ENCODE data around the gene DOCK4.

The DOCK4 gene

DNA sequence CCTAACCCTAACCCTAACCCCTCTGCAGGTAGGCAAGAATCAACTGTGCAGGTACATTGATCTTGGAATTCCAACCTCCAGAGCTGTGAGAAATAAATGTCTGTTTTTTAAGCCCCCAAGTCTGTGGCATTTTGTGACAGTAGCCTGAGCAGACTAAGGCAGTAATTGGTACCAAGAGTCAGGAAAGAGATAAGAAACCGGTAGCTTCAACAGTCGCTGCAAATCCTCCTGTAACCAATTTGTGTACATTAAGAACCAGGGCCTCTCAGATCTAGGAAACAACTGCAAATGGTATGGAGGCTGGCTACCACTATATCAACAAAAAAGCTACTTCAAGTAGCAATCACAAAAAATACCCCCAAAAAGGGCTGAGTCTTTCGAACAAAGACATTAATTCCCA lies 67.3 kb downstream of the DOCK4 start:
- Mint-ChIP-seq H3K4me1 (peaks cover 19% of the 10 kb centered on the region), H3K9me3 (no peaks in the 10 kb centered on the region), H3K27ac (no peak overlapping the region), H3K27me3 (ENCODE audit: low read depth) (no peaks in the 10 kb centered on the region), H3K4me3 (no peak overlapping the region), H3K36me3 (ENCODE audit: low read depth) (no peaks in the 10 kb centered on the region)
- TF ChIP-seq, protein P1, sequence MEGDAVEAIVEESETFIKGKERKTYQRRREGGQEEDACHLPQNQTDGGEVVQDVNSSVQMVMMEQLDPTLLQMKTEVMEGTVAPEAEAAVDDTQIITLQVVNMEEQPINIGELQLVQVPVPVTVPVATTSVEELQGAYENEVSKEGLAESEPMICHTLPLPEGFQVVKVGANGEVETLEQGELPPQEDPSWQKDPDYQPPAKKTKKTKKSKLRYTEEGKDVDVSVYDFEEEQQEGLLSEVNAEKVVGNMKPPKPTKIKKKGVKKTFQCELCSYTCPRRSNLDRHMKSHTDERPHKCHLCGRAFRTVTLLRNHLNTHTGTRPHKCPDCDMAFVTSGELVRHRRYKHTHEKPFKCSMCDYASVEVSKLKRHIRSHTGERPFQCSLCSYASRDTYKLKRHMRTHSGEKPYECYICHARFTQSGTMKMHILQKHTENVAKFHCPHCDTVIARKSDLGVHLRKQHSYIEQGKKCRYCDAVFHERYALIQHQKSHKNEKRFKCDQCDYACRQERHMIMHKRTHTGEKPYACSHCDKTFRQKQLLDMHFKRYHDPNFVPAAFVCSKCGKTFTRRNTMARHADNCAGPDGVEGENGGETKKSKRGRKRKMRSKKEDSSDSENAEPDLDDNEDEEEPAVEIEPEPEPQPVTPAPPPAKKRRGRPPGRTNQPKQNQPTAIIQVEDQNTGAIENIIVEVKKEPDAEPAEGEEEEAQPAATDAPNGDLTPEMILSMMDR (IDR thresholded peaks at IDR 0.05; ENCODE audit: unreplicated experiment in 3 of 3), result no peak

DNA sequence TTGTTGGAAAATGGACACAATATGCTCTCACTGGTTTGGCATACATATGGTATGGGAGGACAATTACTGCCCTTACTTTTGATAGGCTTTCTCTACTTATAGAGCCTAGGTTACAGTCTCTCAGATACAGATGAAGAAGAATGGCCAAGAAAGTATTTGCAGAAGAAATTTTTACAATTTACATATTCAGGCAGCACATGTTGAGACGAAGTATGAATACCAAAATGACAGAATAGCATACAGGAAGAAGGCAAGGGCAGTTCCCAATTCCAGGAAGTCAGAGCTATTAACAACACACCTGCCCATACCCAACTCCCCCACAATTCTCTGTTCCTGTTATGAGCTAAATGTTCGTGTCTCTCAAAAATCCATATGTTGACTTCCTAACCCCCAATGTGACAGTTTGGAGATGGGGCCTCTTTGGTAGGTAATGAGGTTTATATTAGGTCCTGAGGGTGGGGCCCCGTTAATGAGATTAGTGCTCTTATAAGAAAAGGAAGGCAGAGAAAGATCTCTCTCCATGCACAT lies 67.8 kb downstream of the DOCK4 start:
- Mint-ChIP-seq H3K27me3 (ENCODE audit: low read depth) (no peaks in the 10 kb centered on the region), H3K4me3 (no peak overlapping the region), H3K4me1 (peaks cover 13% of the 10 kb centered on the region), H3K27ac (no peak overlapping the region), H3K9me3 (no peaks in the 10 kb centered on the region), H3K36me3 (ENCODE audit: low read depth) (no peaks in the 10 kb centered on the region)
- TF ChIP-seq, protein P1 (IDR thresholded peaks at IDR 0.05; ENCODE audit: unreplicated experiment in 3 of 3), result no peak

DNA sequence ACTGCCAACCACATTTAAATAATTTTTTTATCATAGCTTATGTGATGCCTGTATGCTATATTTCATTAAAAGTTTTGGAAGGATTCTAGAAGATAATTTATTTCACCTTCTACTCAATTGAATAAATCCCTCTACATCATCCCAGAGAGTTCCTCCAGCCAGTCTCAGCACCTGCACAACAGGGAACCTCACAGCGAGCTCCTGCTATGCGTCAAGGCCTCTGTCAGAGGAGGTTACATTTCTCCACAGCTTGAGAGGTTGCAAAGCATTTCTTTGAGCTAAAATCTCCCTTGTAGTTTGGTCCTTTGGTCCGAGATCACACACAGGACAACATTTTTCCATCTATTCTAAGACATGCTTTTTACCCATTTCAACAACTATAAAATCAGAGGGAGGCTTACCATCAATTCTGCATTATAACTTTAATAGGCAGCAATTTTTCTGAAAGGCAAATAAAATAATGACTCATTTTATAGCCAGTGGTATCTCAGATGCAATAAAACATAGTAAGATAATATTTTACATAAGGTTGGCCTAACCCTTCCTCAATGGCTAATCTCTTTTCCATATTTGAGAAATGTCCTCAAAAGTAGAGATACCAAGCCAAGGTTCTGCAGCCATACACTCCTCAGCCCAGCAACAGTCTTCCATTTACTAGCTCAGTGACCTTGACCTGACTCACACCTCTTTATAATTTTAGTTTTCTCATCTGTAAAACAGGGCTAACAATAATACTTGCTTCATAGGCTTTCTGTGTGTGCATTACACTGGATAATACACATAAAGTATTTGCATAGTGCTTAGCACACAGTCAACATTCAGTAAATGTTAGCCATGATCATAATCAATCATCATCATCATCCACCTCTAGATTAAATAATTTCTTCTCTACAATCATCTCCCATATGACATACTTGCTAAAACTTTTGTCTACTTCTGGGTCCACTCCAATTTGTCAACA lies 68.8 kb downstream of the DOCK4 start:
- Mint-ChIP-seq H3K27ac (no peak overlapping the region), H3K4me1 (peaks cover 9% of the 10 kb centered on the region)

DNA sequence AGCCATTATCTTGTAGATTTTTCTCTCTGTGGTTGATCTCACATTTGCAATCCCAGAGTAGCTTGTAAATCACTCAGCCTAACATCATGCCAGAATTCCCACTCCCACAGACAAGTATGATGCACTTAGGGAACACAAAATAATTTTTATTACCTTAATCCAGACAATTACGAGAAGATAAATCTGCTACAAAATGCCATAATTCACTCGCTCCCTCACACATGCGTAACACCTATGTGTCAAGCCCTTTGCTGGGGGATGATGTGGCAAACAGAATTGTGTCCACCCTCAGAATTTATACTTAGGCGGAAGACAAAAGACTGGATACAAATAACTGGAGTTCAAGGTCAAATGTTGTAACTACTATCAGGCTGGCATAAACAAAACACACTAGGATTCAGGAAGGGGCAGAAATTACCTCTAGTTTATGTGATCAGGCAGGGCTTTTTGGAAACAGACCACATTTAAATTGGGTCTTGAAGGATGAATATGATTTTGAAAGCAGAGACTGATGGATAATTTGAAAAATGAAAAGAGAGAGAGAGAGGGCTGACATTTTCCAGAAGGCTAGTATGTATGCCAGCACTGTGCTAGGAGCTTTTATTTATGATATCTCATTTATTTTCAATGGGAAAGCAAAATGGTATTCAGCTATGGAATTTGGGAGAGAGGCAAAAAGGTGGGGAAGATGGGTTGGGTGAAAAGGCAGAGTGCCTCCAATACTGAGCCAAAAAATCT lies 69.8 kb downstream of the DOCK4 start:
- Mint-ChIP-seq H3K4me1 (peaks cover 19% of the 10 kb centered on the region), H3K27ac (no peak overlapping the region), H3K4me3 (no peak overlapping the region), H3K27me3 (ENCODE audit: low read depth) (no peaks in the 10 kb centered on the region), H3K9me3 (no peaks in the 10 kb centered on the region), H3K36me3 (ENCODE audit: low read depth) (no peaks in the 10 kb centered on the region)
- TF ChIP-seq, protein P1 (IDR thresholded peaks at IDR 0.05; ENCODE audit: unreplicated experiment in 3 of 3), result no peak

More for the DNA sequence above, 68.8 kb downstream of the DOCK4 start:
- H3K27me3 Mint-ChIP-seq (ENCODE audit: low read depth), result no peaks in the 10 kb centered on the region
- no peaks in the 10 kb centered on the region for H3K9me3 Mint-ChIP-seq
- no peak overlapping the region for H3K4me3 Mint-ChIP-seq
- H3K36me3 Mint-ChIP-seq (ENCODE audit: low read depth), result no peaks in the 10 kb centered on the region
- TF ChIP-seq, protein P1 (IDR thresholded peaks at IDR 0.05; ENCODE audit: unreplicated experiment in 3 of 3), result no peak

DNA sequence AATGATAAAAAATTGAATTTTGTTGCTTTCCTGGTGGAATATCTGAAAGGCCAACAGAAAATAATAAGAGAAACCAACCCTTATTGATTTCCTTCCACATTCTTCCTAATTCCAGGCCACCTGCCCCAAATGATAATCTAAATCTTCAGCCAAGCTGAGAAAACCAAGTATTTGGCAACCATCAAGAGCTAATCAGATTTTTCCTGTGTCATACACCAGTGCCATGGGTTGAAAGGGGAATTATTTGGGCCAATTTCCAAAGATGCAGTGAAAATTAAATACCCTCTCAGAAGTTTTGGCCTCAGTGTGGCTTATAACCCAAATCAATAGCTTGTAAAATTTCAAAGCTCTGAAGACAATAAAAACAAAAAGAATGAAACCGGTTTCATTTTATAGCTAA lies 70.4 kb downstream of the DOCK4 start:
- H3K27me3 Mint-ChIP-seq (ENCODE audit: low read depth), result no peaks in the 10 kb centered on the region
- H3K27ac Mint-ChIP-seq, result no peak overlapping the region
- peaks cover 22% of the 10 kb centered on the region for H3K4me1 Mint-ChIP-seq
- no peaks in the 10 kb centered on the region for H3K9me3 Mint-ChIP-seq
- TF ChIP-seq, protein P1 (IDR thresholded peaks at IDR 0.05; ENCODE audit: unreplicated experiment in 3 of 3), result no peak
- no peak overlapping the region for H3K4me3 Mint-ChIP-seq
- no peaks in the 10 kb centered on the region for H3K36me3 Mint-ChIP-seq (ENCODE audit: low read depth)
